Measurements from ENCODE around the gene IFI6. TPM values are rescaled to one million over a fixed set of nuclear protein-coding genes. Genes with fewer than 3 reads are reported as not detected.
"Not testable (repeated sequence)": the region's sequence is repeated elsewhere in the genome, so short reads cannot be mapped to it uniquely, and the experiment has no call there.

Gene IFI6
- polyA plus RNA-seq, 5 donors = 25.0 to 40.3 (median 27.6) TPM

DNA sequence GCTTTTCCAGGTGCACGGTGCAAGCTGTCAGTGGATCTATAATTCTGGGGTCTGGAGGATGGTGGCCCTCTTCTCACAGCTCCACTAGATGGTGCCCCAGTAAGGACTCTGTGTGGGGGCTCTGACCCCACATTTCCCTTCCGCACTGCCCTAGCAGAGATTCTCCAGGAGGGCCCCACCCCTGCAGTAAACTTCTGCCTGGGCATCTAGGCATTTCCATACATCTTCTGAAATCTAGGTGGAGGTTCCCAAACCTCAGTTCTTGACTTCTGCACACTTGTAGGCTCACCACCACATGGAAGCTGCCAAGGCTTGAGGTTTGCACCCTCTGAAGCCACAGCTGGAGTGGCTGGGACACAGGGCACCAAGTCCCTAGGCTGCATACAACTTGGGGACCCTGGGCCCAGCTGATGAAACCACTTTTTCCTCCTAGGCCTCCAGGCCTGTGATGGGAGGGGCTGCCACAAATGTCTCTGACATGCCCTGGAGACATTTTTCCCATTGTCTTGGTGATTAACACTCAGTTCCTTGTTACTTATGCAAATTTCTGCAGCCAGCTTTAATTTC lies 8.3 kb upstream of the IFI6 start:
- DNase-seq = not testable (repeated sequence)

DNA sequence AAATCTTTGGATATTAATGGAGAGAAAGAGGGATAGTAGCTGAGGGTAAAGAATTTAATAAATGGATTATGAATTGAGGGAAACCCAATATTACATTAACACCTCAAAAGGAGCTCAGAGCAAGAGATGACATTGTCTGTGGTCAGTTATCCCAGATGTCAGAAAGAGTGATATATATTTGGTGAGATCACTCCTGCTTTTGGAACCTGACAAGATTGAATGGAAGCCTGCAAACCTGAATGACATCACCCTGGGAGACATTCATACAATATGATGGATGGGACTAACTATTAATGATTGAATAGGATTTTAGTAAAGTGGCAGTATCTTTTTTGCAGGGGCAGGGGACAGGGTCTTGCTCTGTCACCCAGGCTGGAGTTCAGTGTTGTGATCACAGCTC lies 6.8 kb upstream of the IFI6 start:
- DNase-seq = no peak

DNA sequence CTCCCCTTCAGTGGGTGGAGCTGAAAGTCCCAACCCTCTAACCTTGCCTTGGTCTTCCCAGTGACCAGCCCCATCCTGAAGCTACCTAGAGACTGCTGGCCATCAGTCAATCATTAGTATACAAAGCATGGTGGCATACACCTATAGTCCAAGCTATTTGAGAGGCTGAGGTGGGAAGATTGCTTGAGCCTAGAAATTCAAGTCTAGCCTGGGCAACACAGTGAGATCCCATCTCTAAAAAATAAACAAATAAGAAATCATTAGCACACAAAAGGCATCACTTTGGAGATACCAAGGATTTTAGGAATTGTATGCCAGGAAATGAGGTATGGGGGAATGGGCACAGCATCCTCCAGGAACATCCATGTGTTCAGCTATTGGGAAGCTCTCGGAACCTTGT lies 4.4 kb upstream of the IFI6 start:
- no peak for DNase-seq

GRCh38 chr1:27672750-27673112 lies 739 bp upstream of the IFI6 start:
- DNase-seq = no peak

GRCh38 chr1:27669876-27670275 lies 2.1 kb downstream of the IFI6 start:
- DNase-seq = no peak

- DNase-seq = peak; percentile 57 to 64
These were observed 2.9 kb downstream of the IFI6 start for GRCh38 chr1:27668808-27669723.

DNA sequence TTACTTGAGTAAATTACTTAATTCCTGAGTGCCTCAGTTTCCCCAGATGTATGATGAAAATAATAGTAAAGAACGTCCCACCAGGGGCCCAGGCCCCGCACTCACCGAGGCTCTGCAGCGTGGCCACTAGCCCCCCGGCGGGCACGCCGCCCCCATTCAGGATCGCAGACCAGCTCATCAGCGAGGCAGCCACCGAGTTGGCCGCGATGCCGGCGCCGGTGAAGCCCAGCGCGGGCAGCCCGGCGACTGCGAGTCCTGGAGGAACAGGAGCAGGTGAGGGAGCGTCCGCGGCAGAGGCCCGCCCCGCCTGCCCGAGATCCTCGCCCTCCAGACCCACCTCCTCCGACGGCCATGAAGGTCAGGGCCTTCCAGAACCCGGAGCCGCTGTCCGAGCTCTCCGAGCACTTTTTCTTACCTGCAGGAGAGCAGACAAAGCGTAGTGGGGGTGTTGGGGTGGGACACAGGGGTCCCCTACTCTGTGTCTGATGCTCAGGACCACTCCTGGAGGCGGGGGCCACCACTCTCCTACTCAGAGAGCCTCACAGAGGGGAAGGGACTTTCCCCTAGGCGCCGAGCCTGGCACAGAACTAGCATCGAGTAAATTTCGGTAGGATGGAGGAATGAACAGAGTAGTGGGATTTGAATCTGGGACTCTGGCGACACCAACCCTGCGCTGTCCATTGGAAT lies 3.7 kb downstream of the IFI6 start:
- no peak for DNase-seq

- DNase-seq = no peak
These were observed 5.2 kb downstream of the IFI6 start for GRCh38 chr1:27666791-27667254.

GRCh38 chr1:27666294-27666693 lies 5.7 kb downstream of the IFI6 start:
- DNase-seq = no peak

GRCh38 chr1:27665016-27665651 lies 6.9 kb downstream of the IFI6 start:
- no peak for DNase-seq

DNA sequence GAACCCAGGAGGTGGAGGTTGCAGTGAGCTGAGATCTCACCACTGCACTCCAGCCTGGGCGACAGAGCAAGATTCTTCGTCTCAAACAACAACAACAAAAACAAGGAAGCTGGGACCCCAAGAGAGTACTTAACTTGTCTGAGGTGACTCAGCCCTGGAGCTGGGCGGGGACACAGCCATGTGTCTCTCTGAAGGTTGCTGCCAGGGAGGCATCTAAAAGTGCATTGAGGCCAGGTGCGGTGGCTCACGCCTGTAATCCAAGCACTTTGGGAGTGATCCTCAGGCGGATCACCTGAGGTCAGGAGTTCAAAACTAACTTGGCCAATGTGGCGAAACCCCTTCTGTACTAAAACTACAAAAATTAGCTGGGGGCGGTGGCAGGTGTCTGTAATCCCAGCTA lies 7.7 kb downstream of the IFI6 start:
- DNase-seq = no peak

DNA sequence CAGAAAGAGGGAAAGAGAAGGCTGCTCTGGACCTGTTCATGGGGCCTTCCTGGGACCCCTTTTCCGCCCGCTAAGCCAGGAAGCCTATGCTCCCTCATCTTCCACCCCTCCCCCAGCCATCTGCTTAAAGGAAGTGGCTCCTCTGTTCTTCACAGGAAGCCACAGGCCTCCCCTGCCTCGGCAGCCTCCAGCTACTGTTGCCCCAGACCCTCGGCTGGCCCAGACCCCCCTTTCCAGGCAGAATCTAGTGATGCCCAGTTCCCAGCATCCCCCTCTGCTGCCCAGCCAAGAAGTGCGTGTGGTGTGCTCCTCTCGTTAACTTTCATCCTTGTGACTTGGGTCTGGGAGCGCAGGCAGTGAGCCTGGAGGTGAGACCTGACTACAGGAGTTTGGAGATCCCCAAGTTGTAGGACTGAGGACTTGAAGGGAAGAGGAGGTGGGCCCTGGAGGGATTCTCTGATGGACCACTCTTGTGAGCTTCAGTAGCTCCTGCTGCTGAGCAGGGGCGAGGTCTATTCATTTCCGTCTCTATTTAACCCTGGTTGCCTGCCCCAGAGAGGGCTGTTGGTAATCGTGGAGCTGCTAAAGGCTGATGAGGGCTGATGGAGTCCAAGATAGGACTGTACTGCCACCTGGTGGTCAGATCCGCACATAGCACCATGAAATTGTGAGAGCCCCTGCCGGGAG lies 9.1 kb downstream of the IFI6 start:
- DNase-seq = peak; percentile 72 to 84

DNA sequence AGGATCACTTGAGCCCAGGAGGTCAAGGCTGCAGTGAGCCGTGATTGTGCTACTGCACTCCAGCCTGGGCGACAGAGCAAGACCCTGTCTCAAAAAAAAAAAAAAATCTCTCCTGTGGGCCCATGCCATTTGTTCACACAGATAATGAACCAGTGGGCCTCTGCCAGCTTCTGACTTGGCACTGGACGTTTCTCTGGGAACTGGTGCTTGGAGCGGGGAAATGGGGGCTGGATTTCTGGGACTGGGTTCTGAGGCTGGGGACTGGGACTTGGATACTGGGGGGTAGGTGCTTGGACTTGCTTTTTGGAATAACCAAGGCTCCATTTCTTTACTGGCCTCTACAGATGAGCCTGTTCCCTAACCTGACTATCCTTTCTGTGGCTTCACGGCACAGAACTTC lies 9.7 kb downstream of the IFI6 start:
- no peak for DNase-seq

DNA sequence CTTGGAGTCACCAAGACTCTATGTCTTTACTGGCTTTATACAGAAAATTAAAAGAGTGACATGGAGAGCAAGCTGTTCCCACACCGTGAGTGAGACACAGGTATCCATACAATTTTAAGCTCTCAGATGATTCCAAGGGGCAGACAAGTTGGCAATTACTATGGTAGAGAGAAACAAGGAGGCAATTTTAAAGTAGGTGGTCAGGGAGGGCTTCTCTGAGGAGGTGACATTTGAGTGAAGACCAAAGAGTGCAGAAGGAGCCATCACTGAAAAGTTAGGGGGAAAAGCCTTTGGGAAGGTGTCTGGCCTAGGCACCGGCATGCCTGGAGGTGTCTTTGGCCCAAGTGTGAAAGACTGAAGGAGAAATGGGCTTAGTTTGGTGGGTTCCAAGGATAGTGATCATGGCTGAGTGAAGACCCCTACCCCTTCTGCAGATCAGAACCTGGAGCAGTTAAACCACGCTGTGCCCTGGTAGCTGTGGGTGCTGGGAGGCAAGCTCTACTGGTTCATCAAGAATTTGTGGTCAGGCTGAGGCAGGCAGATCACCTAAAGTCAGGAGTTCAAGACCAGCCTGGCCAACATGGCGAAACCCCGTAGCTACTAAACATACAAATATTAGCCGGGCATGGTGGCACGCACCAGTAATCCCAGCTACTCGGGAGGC lies 10.4 kb downstream of the IFI6 start:
- no peak for DNase-seq

DNA sequence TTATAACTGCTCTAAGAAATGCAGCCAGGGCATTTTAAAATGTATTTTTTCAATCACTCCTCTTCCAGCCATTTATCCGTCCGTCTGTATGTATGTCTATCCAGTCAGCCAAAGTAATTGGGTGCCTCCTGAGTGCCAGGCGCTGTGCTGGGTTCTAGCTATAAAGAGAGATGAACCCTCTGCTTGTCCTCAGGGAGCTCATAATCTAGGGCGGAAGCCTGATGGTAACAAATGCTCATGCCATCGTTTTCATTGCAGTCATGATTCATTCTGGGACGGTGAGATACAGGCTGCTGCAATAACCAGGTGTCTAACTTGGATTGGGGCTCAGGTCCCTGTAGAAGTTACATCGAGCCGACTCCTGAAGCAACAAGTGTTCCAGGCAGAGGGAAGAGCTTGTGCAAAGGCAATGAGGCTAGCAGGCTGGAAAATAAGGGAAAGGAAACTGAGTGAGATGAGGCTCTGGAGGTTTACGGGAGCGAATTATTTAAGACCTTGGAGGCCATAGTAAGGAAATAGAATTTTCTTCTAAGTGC lies 11.6 kb downstream of the IFI6 start:
- DNase-seq = no peak

DNA sequence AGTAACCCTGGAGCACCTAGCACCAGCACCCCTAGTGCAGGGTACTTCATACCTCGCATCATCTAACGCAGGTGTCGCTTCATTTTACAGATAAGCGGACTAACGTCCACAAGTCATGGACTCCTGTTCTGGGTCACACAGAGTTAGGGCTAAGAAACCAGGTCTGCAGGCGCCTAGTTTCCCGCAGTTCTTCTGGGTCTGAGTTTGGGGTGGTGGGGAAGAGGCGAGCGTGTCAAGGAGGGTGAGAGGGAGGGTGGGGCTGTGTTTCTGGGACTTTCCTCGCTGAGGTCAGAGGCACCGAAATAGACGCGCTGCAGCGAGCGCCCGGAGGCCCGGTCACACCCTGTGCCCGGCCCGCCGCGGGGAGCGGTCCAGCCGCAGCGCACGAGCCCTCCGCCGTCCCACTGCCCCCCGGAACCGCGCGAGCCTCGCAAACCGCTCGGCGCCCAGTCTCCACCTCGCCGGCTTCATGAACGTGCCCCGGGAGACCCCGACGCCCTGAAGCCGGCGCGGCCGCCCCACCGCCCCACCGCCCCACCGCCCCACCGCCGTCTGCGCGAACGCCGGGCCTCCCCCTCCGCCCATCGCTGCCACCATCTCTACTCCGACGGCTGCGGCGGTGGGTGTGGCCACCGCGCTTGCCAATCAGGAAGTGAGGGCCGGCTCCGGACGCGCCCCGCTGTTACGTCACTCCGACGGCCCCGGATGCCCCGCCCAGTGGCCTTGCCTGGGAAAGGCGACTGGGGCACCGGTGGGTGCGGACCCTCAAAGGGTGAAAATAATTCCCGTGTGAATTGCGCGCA lies 12.3 kb downstream of the IFI6 start:
- DNase-seq = peak; percentile 79 to 83

GRCh38 chr1:27658951-27659496 lies 13.0 kb downstream of the IFI6 start:
- no peak for DNase-seq

DNA sequence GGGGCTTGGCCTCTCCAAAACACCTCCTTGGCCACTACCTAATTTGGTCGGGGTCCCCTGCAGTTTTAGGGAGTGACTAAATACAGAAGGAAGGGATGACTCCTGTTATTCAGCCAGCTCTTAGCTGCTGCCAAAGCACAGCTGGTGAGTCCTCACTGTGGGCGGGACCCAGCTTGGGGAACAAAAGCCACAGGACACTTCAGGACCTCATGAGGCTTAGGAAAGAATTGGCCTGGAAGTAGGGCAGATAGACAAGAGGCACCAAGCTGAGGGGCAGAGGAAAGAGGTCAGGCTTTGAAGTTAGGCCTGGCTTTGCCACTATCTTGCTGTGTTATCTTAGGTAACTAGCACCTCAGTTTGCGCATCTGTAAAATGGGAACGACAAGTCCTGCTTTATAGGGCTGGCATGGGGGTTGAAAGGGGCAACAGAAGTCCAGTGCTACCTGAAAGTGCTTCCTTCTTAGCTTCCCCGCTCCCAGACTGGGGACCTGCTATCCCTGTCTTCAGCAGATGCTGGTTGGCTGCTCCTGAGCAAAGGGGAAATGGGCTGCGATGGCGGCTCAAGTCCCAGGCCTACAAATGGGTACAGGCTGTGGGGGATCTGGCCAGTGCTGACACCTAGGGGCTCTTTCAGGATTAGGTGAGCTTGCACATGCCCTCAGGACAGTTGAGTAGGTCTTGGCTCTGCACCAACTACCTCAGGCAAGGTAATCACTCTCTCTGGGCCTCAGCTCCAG lies 15.7 kb downstream of the IFI6 start:
- no peak for DNase-seq

Data from right lung (tissue), 5 donors.